Nephron progenitor cell (in vitro differentiated cells): ENCODE measurements around the gene RASAL2.
"Not testable (repeated sequence)": the region's sequence is repeated elsewhere in the genome, so short reads cannot be mapped to it uniquely, and the experiment has no call there.

Source experiments
- DNase-seq: peaks from one replicate; pipeline ENCODE4 v3.0.0; 2021
- H3K27ac Mint-ChIP-seq: 2 replicates; pipeline ENCODE4 v1.8.0; 2021; ENCODE audit warnings: mild to moderate bottlenecking, moderate library complexity, mixed read lengths
- H3K27me3 Mint-ChIP-seq: 2 replicates; pipeline ENCODE4 v1.8.0; 2021; ENCODE audit warnings: mild to moderate bottlenecking, low read depth, mixed read lengths; ENCODE audit not compliant: poor library complexity
- H3K36me3 Mint-ChIP-seq: 2 replicates; pipeline ENCODE4 v1.8.0; 2021; ENCODE audit warnings: low read depth, mixed read lengths
- H3K4me1 Mint-ChIP-seq: 2 replicates; pipeline ENCODE4 v1.8.0; 2021; ENCODE audit warnings: mixed read lengths
- H3K4me3 Mint-ChIP-seq: 2 replicates; pipeline ENCODE4 v1.8.0; 2021; ENCODE audit warnings: mild to moderate bottlenecking, moderate library complexity, mixed read lengths
- H3K9me3 Mint-ChIP-seq: 2 replicates; pipeline ENCODE4 v1.8.0; 2021; ENCODE audit warnings: mild to moderate bottlenecking, moderate library complexity, mixed read lengths
- TF ChIP-seq, protein P1 (sequence below): fragments of 200-600 bp; sonication (generic); IDR thresholded peaks from 2 replicates; pipeline ENCODE4 v1.5.0; 2021; ENCODE audit warnings: antibody characterized with exemption

RASAL2 gene

DNA sequence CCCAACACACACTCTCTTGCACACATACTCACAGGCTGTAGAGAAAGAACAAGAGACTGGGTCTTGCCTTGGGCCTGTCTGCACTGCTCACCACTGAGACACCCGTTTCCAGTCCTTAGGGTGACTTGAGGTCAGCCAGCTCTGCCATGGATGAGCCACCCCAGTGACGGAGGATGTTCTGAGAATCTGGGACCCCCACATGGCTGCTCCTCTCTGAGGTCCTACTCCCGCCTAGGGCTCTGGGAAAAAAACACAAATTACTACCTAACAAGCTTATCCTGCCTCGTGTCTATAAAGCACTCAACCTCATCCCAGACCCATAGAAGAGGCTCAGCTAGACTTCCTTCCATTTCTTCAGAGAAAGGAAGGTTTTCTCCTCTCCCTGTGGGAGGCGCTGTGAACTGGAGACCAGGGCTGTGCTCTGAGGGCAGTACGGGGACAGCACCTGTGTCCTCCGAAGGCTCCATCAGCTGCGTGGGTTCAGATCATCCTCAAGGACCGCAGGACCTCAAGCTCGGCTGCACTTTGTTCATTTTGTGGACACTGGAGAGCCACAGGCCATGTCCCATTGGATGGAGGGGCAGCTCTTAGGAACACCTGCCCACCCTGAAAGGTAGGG lies 407.1 kb downstream of the RASAL2 start:
- H3K4me1 Mint-ChIP-seq, result peaks cover 14% of the 10 kb centered on the region
- no peak overlapping the region for H3K4me3 Mint-ChIP-seq
- H3K9me3 Mint-ChIP-seq, result no peaks in the 10 kb centered on the region
- H3K27me3 Mint-ChIP-seq, result peaks cover 5% of the 10 kb centered on the region
- DNase-seq, result no peak
- H3K36me3 Mint-ChIP-seq, result no peaks in the 10 kb centered on the region
- TF ChIP-seq, protein P1, sequence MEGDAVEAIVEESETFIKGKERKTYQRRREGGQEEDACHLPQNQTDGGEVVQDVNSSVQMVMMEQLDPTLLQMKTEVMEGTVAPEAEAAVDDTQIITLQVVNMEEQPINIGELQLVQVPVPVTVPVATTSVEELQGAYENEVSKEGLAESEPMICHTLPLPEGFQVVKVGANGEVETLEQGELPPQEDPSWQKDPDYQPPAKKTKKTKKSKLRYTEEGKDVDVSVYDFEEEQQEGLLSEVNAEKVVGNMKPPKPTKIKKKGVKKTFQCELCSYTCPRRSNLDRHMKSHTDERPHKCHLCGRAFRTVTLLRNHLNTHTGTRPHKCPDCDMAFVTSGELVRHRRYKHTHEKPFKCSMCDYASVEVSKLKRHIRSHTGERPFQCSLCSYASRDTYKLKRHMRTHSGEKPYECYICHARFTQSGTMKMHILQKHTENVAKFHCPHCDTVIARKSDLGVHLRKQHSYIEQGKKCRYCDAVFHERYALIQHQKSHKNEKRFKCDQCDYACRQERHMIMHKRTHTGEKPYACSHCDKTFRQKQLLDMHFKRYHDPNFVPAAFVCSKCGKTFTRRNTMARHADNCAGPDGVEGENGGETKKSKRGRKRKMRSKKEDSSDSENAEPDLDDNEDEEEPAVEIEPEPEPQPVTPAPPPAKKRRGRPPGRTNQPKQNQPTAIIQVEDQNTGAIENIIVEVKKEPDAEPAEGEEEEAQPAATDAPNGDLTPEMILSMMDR, result no peak
- no peak overlapping the region for H3K27ac Mint-ChIP-seq

DNA sequence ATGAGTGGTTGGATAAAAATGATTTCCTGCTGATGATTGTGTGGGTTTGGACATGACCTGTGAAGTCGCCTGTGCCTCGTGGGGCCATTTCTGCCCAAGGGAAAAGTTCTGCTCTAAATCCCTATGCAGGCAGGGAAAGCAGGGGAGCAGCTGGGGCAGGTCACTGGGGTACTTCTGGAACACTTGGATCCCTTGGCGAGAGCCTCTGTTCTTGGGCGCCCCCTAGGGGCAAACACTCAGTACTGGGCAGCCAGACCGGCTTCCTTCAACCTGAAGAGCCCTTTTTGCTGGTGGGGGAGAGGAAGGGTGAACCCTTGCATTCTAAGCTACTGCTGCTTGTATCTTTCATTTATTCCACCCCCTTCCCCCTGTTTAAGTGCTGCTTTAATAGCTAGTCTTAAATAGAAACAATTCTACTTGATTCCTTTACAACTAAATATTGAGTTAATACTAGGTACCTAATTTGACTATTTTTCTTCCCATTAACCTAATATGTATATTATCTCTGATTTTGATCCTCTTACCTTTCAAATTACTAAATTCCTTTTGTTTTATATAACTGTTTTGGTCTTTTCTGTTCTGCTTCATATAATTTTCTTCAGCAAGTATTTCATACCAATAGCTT lies 407.9 kb downstream of the RASAL2 start:
- no peaks in the 10 kb centered on the region for H3K36me3 Mint-ChIP-seq
- H3K27me3 Mint-ChIP-seq, result peaks cover 7% of the 10 kb centered on the region
- H3K27ac Mint-ChIP-seq, result no peak overlapping the region

DNA sequence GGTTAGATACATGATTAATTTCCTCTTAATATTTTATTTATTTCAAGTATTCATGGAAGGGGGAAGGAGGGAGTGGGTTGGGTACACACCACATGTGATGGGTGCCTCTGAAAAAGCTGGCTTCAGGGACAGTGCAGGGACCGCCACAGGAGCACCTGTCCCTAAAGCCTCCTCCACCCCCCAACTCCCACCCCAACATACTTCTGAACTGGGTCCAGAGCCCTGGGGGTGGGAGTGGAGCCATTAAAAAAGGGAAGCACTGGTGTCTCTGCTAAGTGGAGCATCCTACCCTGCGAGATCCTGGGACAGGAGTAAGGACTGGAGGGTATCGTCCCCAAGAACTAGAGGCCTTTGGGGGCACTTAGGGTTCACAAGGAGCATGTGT lies 408.4 kb downstream of the RASAL2 start:
- Mint-ChIP-seq H3K36me3 (no peaks in the 10 kb centered on the region), H3K27ac (no peak overlapping the region), H3K4me3 (no peak overlapping the region), H3K9me3 (no peaks in the 10 kb centered on the region), H3K27me3 (peaks cover 7% of the 10 kb centered on the region), H3K4me1 (peaks cover 10% of the 10 kb centered on the region)
- no peak for DNase-seq
- TF ChIP-seq, protein P1, result no peak

More for the DNA sequence above, 407.9 kb downstream of the RASAL2 start:
- no peak overlapping the region for H3K4me3 Mint-ChIP-seq
- DNase-seq, result peak; percentile 85
- no peaks in the 10 kb centered on the region for H3K9me3 Mint-ChIP-seq
- TF ChIP-seq, protein P1, result peak; percentile 94
- peaks cover 14% of the 10 kb centered on the region for H3K4me1 Mint-ChIP-seq

DNA sequence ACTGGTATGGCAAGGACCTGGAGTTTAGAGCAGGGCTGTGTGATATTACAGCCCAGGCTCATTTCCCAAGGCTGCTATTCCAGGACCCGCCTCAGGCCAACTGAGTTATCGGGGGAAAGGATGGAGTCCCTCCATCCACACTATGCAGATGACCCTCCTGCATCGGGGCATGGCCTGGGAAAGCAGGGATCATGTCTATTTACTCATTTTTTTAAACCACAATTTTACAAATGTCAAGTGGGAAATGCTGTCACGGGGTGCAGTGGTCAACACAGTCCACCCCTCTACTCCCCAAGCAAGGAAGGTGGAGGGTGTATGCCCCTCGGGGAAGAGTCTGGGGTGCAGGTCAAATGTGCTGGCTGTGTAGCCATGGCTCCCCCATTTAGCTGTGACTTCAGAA lies 409.0 kb downstream of the RASAL2 start:
- Mint-ChIP-seq H3K27ac (no peak overlapping the region), H3K4me3 (no peak overlapping the region), H3K9me3 (no peaks in the 10 kb centered on the region), H3K4me1 (peaks cover 4% of the 10 kb centered on the region), H3K27me3 (peaks cover 7% of the 10 kb centered on the region), H3K36me3 (no peaks in the 10 kb centered on the region)
- TF ChIP-seq, protein P1, result no peak
- no peak for DNase-seq

DNA sequence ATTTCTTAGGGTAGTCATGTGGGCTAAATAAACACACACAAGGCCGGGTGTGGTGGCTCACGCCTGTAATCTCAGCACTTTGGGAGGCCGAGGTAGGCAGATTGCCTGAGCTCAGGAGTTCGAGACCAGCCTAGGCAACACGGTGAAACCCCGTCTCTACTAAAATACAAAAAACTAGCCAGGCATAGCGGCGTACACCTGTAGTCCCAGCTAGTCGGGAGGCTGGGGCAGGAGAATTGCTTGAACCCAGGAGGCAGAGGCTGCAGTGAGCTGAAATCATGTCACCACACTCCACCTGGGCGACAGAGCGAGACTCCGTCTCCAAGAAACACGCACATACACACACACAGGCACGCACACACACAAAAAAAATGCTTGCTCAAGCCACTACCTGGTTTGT lies 409.4 kb downstream of the RASAL2 start:
- H3K9me3 Mint-ChIP-seq, H3K4me1 Mint-ChIP-seq, H3K4me3 Mint-ChIP-seq, H3K27ac Mint-ChIP-seq, H3K27me3 Mint-ChIP-seq, DNase-seq, H3K36me3 Mint-ChIP-seq: not testable (repeated sequence)

DNA sequence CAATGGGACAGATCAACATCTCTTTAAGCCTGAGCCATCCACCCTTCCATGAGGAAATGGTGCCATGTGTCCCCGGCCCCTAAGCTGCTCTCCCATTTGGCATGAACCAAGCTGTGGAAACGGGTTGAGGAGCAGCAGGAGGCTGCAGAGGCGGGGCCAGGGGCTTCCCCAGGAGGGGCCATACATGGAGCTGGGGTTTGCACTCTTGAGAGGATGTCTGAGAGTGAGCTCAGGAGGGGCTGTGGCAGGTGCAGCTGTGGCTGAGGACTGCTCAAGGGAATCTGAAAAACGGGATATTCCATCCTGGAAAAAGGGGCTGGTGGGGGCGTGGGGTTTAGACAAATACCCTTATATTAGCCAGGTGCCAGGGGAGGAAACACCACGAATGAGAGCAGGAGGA lies 409.9 kb downstream of the RASAL2 start:
- Mint-ChIP-seq H3K4me1 (peaks cover 3% of the 10 kb centered on the region), H3K36me3 (no peaks in the 10 kb centered on the region), H3K27ac (no peak overlapping the region), H3K9me3 (no peaks in the 10 kb centered on the region), H3K4me3 (no peak overlapping the region), H3K27me3 (peaks cover 7% of the 10 kb centered on the region)
- TF ChIP-seq, protein P1, result no peak
- DNase-seq, result no peak
